CD4-positive, alpha-beta memory T cell (primary cell): ENCODE results near the gene TUBGCP4. TPM values are rescaled to one million over a fixed set of nuclear protein-coding genes. Genes with fewer than 3 reads are reported as not detected.
A peak's percentile ranks its signal among the peaks of the same experiment; 100 is the strongest.

ENCODE experiments used
- CTCF ChIA-PET: fragments of 350-600 bp; sonication (Branson Sonifier 250); formaldehyde crosslinking; loops from one replicate; lab custom pipeline; 2021; ENCODE audit warnings: inconsistent platforms; ENCODE audit not compliant: partially characterized antibody; lab: Charles Lee
- POLR2A ChIA-PET: fragments of 350-600 bp; sonication (Branson Sonifier 250); formaldehyde crosslinking; loops from one replicate; lab custom pipeline; 2021; ENCODE audit not compliant: partially characterized antibody; lab: Charles Lee
- DNase-seq, 5 donors: peaks; one replicate each; pipeline versions ENCODE4 v3.0.0 to v3.0.0-alpha.2; 2020 to 2022; ENCODE audit warnings: mixed read lengths in 1 of 5
- H3K27ac ChIP-seq: one replicate; pipeline ENCODE4 v1.7.0; 2013; ENCODE audit warnings: low read depth, low read length
- H3K27me3 ChIP-seq: 2 replicates; pipeline ENCODE4 v1.7.0; 2013; ENCODE audit warnings: mild to moderate bottlenecking, low read length, moderate library complexity; ENCODE audit not compliant: insufficient read depth
- H3K36me3 ChIP-seq: 2 replicates; pipeline ENCODE4 v1.7.0; 2013; ENCODE audit warnings: mild to moderate bottlenecking, low read length, moderate library complexity; ENCODE audit not compliant: insufficient read depth
- H3K4me1 ChIP-seq: 2 replicates; pipeline ENCODE4 v1.7.0; 2013; ENCODE audit warnings: mild to moderate bottlenecking, low read length, moderate library complexity; ENCODE audit not compliant: insufficient read depth
- H3K4me3 ChIP-seq, 2 donors: one replicate each; pipeline ENCODE4 v1.7.0; 2013; ENCODE audit warnings: low read length in 2 of 2, mild to moderate bottlenecking in 1 of 2
- H3K9me3 ChIP-seq, 2 donors: one replicate each; pipeline ENCODE4 v1.7.0; 2013; ENCODE audit warnings: low read length in 2 of 2, control low read depth in 1 of 2; ENCODE audit not compliant: control insufficient read depth in 1 of 2
- H3K27ac Mint-ChIP-seq, 7 donors: one replicate each; pipeline ENCODE4 v1.8.0; 2020 to 2021; ENCODE audit warnings: mixed read lengths in 7 of 7, mild to moderate bottlenecking in 6 of 7, inconsistent platforms in 3 of 7, moderate library complexity in 3 of 7
- H3K27me3 Mint-ChIP-seq, 2 donors: one replicate each; pipeline ENCODE4 v1.8.0; 2020 to 2021; ENCODE audit warnings: mixed read lengths in 2 of 2
- H3K36me3 Mint-ChIP-seq, 2 donors: one replicate each; pipeline ENCODE4 v1.8.0; 2020 to 2021; ENCODE audit warnings: mixed read lengths in 2 of 2, inconsistent platforms in 1 of 2, mild to moderate bottlenecking in 1 of 2
- H3K4me1 Mint-ChIP-seq, 4 donors: one replicate each; pipeline ENCODE4 v1.8.0; 2020 to 2021; ENCODE audit warnings: mixed read lengths in 4 of 4, mild to moderate bottlenecking in 1 of 4
- H3K4me3 Mint-ChIP-seq, 8 donors: one replicate each; pipeline ENCODE4 v1.8.0; 2020 to 2021; ENCODE audit warnings: mixed read lengths in 8 of 8, mild to moderate bottlenecking in 7 of 8, moderate library complexity in 6 of 8, inconsistent platforms in 3 of 8
- H3K9me3 Mint-ChIP-seq, 8 donors: one replicate each; pipeline ENCODE4 v1.8.0; 2020 to 2021; ENCODE audit warnings: mixed read lengths in 8 of 8, mild to moderate bottlenecking in 5 of 8, inconsistent platforms in 3 of 8, moderate library complexity in 1 of 8
- intact Hi-C: fragments of 100-400 bp; cut with micrococcal nuclease; formaldehyde crosslinking; loops from one replicate; pipeline ENCODE4 v1.15.1; 2023
- polyA plus RNA-seq, 2 donors: library from polyadenylated mRNA; unstranded; fragments of 300-500 nt; fragmentation: Illumina TruSeq; gene quantifications; one replicate each; pipeline ENCODE4 v1.2.3, GENCODE V29; 2021
- total RNA-seq, 2 experiments: library from RNA; stranded (reverse); gene quantifications; one replicate each; pipeline ENCODE4 v1.2.3, GENCODE V29; 2021

TUBGCP4 gene
- total and polyA plus RNA-seq, 4 experiments from 2014 or later, result 10.2 to 23.9 (median 17.9) TPM

DNA sequence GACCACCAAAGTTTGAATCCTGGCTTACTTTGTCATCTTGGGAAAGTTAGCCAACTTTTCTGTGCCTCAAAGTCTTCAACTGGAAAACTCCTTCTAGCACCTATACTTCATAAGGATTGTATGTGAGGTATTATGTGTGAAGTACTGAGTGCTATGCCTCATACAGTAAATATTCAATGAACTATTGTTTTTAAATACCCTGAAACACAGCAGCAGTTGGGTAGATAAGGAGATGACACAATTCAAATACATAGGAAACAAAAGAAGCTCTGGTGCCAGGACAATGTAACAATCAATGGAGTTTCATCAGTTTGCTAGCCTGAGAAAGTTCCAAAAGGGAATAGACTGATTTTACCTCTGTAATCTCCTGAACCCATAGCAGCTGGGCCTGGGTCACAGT, 43.3 kb downstream of the TUBGCP4 start:
- Histone ChIP-seq H3K4me1 (no peaks in the 10 kb centered on the region), H3K36me3 (peaks cover 34% of the 10 kb centered on the region), H3K4me3 (no peak overlapping the region), H3K27me3 (no peaks in the 10 kb centered on the region), H3K27ac (no peak overlapping the region), H3K9me3 (no peaks in the 10 kb centered on the region)
- DNase-seq, result no peak
- Mint-ChIP-seq H3K27me3 (no peaks in the 10 kb centered on the region), H3K36me3 (peaks cover 52 to 80% of the 10 kb centered on the region in 2 donors), H3K9me3 (peaks cover 0 to 1% (median 0%) of the 10 kb centered on the region in 8 donors), H3K4me3 (no peak overlapping the region), H3K4me1 (peaks cover 0 to 5% (median 3%) of the 10 kb centered on the region in 4 donors), H3K27ac (peak overlapping the region in 2 of 7 donors; percentile 29 to 54)
- intact Hi-C loops, result no loop called here
- CTCF ChIA-PET, result no interaction called here
- POLR2A ChIA-PET, result no interaction called here

DNA sequence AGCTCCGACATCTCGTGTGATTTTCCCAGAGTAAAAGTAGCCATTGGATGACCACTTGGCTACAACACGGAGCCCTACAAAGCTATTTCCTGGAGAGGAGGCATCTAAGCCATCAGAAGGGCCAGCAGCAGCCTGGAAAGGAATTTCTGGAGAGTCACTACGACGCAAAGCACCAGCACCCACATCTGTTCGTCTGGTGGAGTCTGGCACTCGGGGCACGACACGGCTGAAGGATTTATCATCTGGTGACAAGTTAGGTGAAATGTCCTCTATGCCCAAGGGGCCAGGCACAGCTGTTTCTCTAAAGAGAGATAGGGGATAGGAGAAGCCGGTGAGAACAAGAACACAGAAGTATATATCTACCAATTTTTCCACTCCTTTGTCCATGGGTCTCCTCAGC, 49.5 kb downstream of the TUBGCP4 start:
- H3K4me1 ChIP-seq, result peaks cover 11% of the 10 kb centered on the region
- H3K4me1 Mint-ChIP-seq, result peaks cover 2 to 9% (median 7%) of the 10 kb centered on the region in 4 donors
- no peaks in the 10 kb centered on the region for H3K9me3 ChIP-seq
- no peaks in the 10 kb centered on the region for H3K27me3 ChIP-seq
- no peak overlapping the region for H3K4me3 ChIP-seq
- no peak overlapping the region for H3K4me3 Mint-ChIP-seq
- CTCF ChIA-PET, result no interaction called here
- H3K27me3 Mint-ChIP-seq, result no peaks in the 10 kb centered on the region
- no peak overlapping the region for H3K27ac ChIP-seq
- H3K9me3 Mint-ChIP-seq, result no peaks in the 10 kb centered on the region
- H3K36me3 Mint-ChIP-seq, result peaks cover 49 to 76% of the 10 kb centered on the region in 2 donors
- POLR2A ChIA-PET, result no interaction called here
- H3K36me3 ChIP-seq, result peaks cover 38% of the 10 kb centered on the region
- intact Hi-C loops, result no loop called here
- no peak for DNase-seq
- peak overlapping the region in 3 of 7 donors; percentile 7 to 57 (median 46) for H3K27ac Mint-ChIP-seq

DNA sequence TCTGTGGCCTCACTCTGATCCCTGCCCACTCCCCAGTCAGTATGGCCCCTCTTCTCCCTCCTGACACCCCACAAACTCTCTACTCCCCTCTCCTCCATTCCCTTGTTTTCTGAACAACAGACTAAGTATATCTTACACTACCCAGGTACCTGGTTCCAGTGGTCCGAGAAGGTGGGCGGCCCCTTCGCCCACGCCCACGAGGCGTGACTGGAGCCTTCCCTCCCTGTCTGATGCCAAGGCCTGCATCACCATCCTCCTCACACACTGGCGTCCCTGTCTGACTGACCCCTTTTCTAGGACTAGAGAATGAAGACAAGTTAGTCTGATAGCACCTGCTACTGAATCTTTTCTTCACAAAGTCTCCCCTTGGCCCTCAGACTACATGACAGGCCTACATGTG, 50.0 kb downstream of the TUBGCP4 start:
- Histone ChIP-seq H3K27ac (no peak overlapping the region), H3K9me3 (no peaks in the 10 kb centered on the region), H3K27me3 (no peaks in the 10 kb centered on the region), H3K36me3 (peaks cover 34% of the 10 kb centered on the region), H3K4me3 (no peak overlapping the region), H3K4me1 (peaks cover 11% of the 10 kb centered on the region)
- peaks cover 45 to 72% of the 10 kb centered on the region in 2 donors for H3K36me3 Mint-ChIP-seq
- H3K27ac Mint-ChIP-seq, result peak overlapping the region in 3 of 7 donors; percentile 57 to 83 (median 68)
- DNase-seq, result no peak
- intact Hi-C loops, result no loop called here
- H3K9me3 Mint-ChIP-seq, result no peaks in the 10 kb centered on the region
- no peaks in the 10 kb centered on the region for H3K27me3 Mint-ChIP-seq
- CTCF ChIA-PET, result no interaction called here
- POLR2A ChIA-PET, result no interaction called here
- no peak overlapping the region for H3K4me3 Mint-ChIP-seq
- H3K4me1 Mint-ChIP-seq, result peaks cover 2 to 9% (median 7%) of the 10 kb centered on the region in 4 donors

DNA sequence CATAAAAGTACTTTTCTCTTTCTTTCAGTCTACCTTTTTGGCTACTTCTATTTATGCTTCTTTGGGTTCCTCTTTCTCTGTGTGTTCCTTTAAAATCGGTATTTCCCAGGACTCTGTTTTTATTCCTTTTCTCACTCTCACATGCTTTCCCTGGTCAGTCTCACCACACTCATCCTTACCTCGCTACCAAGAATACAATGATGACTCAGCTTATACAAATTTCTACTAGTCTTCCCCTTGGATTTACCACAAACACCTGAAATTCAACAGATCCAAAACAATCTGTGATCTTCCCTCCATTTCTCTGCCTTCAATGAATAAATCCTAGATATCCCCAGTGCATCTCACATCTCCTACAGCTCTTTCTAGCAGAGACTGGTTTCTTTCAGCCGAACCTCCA, 52.9 kb downstream of the TUBGCP4 start:
- no peaks in the 10 kb centered on the region for H3K9me3 Mint-ChIP-seq
- H3K4me1 Mint-ChIP-seq, result peaks cover 2 to 9% (median 5%) of the 10 kb centered on the region in 4 donors
- Histone ChIP-seq H3K4me1 (peaks cover 11% of the 10 kb centered on the region), H3K36me3 (peaks cover 35% of the 10 kb centered on the region), H3K9me3 (no peaks in the 10 kb centered on the region), H3K27me3 (no peaks in the 10 kb centered on the region), H3K27ac (no peak overlapping the region), H3K4me3 (no peak overlapping the region)
- POLR2A ChIA-PET, result no interaction called here
- DNase-seq, result no peak
- peaks cover 48 to 71% of the 10 kb centered on the region in 2 donors for H3K36me3 Mint-ChIP-seq
- H3K4me3 Mint-ChIP-seq, result no peak overlapping the region
- intact Hi-C loops, result no loop called here
- H3K27me3 Mint-ChIP-seq, result no peaks in the 10 kb centered on the region
- CTCF ChIA-PET, result no interaction called here
- H3K27ac Mint-ChIP-seq, result no peak overlapping the region

DNA sequence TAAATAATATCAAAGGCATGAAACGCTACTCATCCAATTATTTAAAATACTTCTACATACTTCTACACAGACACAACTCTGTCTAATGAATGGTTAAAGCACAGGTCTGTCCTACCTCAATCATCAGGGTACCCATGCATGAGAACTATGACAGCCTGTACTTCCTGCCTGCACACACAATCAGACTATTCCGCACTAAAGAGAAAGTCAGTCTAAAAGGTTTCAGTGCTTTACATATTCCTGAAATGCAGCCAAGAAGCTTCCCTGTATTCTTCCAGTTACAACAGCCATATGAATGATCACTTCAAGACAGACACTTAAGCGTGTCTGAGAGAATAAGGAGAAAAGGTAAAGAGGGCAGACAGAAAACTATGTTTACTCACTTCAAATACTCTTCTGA, 58.8 kb downstream of the TUBGCP4 start:
- intact Hi-C loops, result no loop called here
- no peaks in the 10 kb centered on the region for H3K9me3 Mint-ChIP-seq
- no peak for DNase-seq
- no peaks in the 10 kb centered on the region for H3K27me3 ChIP-seq
- no peaks in the 10 kb centered on the region for H3K27me3 Mint-ChIP-seq
- no peaks in the 10 kb centered on the region for H3K4me1 ChIP-seq
- peaks cover 54 to 69% of the 10 kb centered on the region in 2 donors for H3K36me3 Mint-ChIP-seq
- peaks cover 0 to 2% (median 0%) of the 10 kb centered on the region in 4 donors for H3K4me1 Mint-ChIP-seq
- peaks cover 37% of the 10 kb centered on the region for H3K36me3 ChIP-seq
- no peak overlapping the region for H3K27ac ChIP-seq
- peak overlapping the region in 1 of 7 donors; percentile 40 for H3K27ac Mint-ChIP-seq
- ChIA-PET POLR2A (no interaction called here), CTCF (no interaction called here)
- H3K4me3 ChIP-seq, result no peak overlapping the region
- H3K4me3 Mint-ChIP-seq, result no peak overlapping the region
- H3K9me3 ChIP-seq, result no peaks in the 10 kb centered on the region

DNA sequence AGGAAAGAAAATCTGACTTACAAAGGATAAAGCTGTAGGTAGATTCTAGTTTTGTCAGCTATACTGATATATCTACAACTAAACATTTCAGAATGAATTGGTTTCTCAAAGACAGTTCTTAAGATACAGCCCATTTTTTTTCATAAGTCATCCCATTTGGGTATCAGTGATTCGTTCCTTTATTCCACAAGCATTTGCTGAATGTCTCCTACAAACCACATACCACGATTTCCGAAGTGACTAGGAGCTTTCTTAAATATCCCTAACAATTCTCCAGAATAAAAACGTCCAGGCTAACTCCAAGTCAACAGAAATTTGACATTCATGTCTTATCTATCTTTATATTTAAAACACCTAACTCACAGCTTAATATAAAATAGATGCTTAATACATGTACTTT, 62.3 kb downstream of the TUBGCP4 start:
- H3K27ac ChIP-seq, result no peak overlapping the region
- H3K4me3 Mint-ChIP-seq, result no peak overlapping the region
- no peaks in the 10 kb centered on the region for H3K27me3 Mint-ChIP-seq
- H3K9me3 Mint-ChIP-seq, result no peaks in the 10 kb centered on the region
- H3K4me3 ChIP-seq, result no peak overlapping the region
- no peaks in the 10 kb centered on the region for H3K4me1 ChIP-seq
- H3K36me3 ChIP-seq, result peaks cover 26% of the 10 kb centered on the region
- intact Hi-C loops, result no loop called here
- no peaks in the 10 kb centered on the region for H3K27me3 ChIP-seq
- no peaks in the 10 kb centered on the region for H3K9me3 ChIP-seq
- ChIA-PET POLR2A (interaction anchor here (1.5 kb wide), 1 partner anchor 77 kb away, joined by 3 read pairs; no protein-coding TSS in a partner anchor), CTCF (interaction anchor here (2.2 kb wide), 1 partner anchor 81 kb away, joined by 8 read pairs; no protein-coding TSS in a partner anchor)
- H3K4me1 Mint-ChIP-seq, result peaks cover 0 to 2% (median 0%) of the 10 kb centered on the region in 4 donors
- DNase-seq, result no peak
- H3K36me3 Mint-ChIP-seq, result peaks cover 37 to 61% of the 10 kb centered on the region in 2 donors
- H3K27ac Mint-ChIP-seq, result no peak overlapping the region

DNA sequence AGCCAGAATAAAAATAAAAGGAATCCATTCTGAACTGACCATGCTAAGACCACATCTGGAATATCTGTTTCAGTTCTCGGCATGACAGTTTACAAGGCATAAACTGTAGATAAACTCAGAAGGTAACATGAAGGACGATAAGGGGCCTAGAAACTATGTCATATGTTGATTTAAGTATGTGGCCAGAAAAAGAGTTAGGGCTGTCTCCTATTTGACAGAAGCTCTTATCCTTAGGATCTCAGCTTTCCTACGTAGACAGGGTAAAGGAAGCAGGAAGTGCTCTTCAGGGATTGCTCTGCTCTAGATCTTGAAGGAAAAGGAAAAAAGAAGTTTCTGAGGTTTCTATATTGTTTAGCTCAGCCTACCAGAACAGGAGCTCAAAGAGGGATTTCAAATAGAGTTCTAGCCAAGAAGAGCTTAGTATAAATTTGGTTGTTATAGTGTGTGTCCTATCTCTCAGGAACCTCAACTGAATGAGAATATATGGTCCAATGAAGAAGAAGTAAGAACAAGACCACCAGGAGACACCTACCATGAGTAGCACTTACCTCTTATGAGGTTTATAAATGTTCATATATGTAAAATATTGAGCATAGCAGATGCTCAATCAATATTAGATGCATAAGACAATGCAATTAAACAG, 62.9 kb downstream of the TUBGCP4 start:
- no peak overlapping the region for H3K27ac Mint-ChIP-seq

More for the DNA sequence above, 62.9 kb downstream of the TUBGCP4 start:
- Histone ChIP-seq H3K4me3 (no peak overlapping the region), H3K27ac (no peak overlapping the region), H3K9me3 (no peaks in the 10 kb centered on the region), H3K4me1 (no peaks in the 10 kb centered on the region), H3K36me3 (peaks cover 26% of the 10 kb centered on the region), H3K27me3 (no peaks in the 10 kb centered on the region)
- peaks cover 0 to 2% (median 0%) of the 10 kb centered on the region in 4 donors for H3K4me1 Mint-ChIP-seq
- ChIA-PET CTCF (interaction anchor here (0.9 to 2.2 kb wide), 2 partner anchors 15 to 81 kb away, joined by 4 to 8 read pairs; no protein-coding TSS in a partner anchor), POLR2A (interaction anchor here (1.5 kb wide), 1 partner anchor 77 kb away, joined by 3 read pairs; no protein-coding TSS in a partner anchor)
- H3K4me3 Mint-ChIP-seq, result no peak overlapping the region
- H3K36me3 Mint-ChIP-seq, result peaks cover 37 to 64% of the 10 kb centered on the region in 2 donors
- no peaks in the 10 kb centered on the region for H3K27me3 Mint-ChIP-seq
- intact Hi-C loops, result no loop called here
- H3K9me3 Mint-ChIP-seq, result no peaks in the 10 kb centered on the region
- DNase-seq, result no peak
